HepG2 (cell line): ENCODE results near the gene CENPB. TPM values are rescaled to one million over a fixed set of nuclear protein-coding genes. Genes with fewer than 3 reads are reported as not detected.

Experiments
- ARNTL ChIP-seq: sonication (generic); formaldehyde crosslinking; IDR thresholded peaks from 2 replicates; pipeline ENCODE4 v1.4.0; 2020; ENCODE audit warnings: mild to moderate bottlenecking, missing genetic modification reagents
- CREB3 ChIP-seq: sonication (generic); formaldehyde crosslinking; IDR thresholded peaks from 2 replicates; pipeline ENCODE4 v1.5.0; 2020; ENCODE audit warnings: missing genetic modification reagents
- DZIP1 ChIP-seq: sonication (generic); formaldehyde crosslinking; IDR thresholded peaks from 2 replicates; pipeline ENCODE4 v1.5.0; 2020; ENCODE audit warnings: mild to moderate bottlenecking, missing genetic modification reagents
- ELF3 ChIP-seq: IDR thresholded peaks from 2 replicates; pipeline ENCODE4 v1.6.1; 2016; ENCODE audit warnings: missing genetic modification reagents, missing compliant biosample characterization
- FOXK1 ChIP-seq: sonication (generic); formaldehyde crosslinking; IDR thresholded peaks from 2 replicates; pipeline ENCODE4 v1.4.0; 2020; ENCODE audit warnings: low read depth, missing genetic modification reagents, borderline replicate concordance
- FOXM1 ChIP-seq: sonication (generic); formaldehyde crosslinking; IDR thresholded peaks from 2 replicates; pipeline ENCODE4 v1.5.0; 2020; ENCODE audit warnings: missing genetic modification reagents
- HDAC1 ChIP-seq: sonication (generic); formaldehyde crosslinking; IDR thresholded peaks from 2 replicates; pipeline ENCODE4 v1.5.1; 2020; ENCODE audit warnings: mild to moderate bottlenecking, missing genetic modification reagents
- KDM3A ChIP-seq: IDR thresholded peaks from 2 replicates; pipeline ENCODE4 v1.6.1; 2018; ENCODE audit warnings: low read depth, missing compliant biosample characterization
- LCORL ChIP-seq, 2 experiments: fragments of 450-650 bp in 1 of 2; sonication (generic) in 1 of 2; formaldehyde crosslinking in 1 of 2; IDR thresholded peaks; 2 replicates each; pipeline versions ENCODE4 v1.5.0 to v1.6.1; 2017 to 2020; ENCODE audit warnings: antibody characterized with exemption in 1 of 2, missing genetic modification reagents in 1 of 2
- MEF2D ChIP-seq: sonication (generic); formaldehyde crosslinking; IDR thresholded peaks from 2 replicates; pipeline ENCODE4 v1.5.1; 2020; ENCODE audit warnings: mild to moderate bottlenecking, missing genetic modification reagents
- MTF2 ChIP-seq: sonication (generic); formaldehyde crosslinking; IDR thresholded peaks from 2 replicates; pipeline ENCODE4 v1.5.0; 2020; ENCODE audit warnings: missing genetic modification reagents, borderline replicate concordance
- PHF5A ChIP-seq: IDR thresholded peaks from one replicate; pipeline ENCODE4 v1.6.1; 2018; ENCODE audit warnings: low read depth, missing genetic modification reagents; ENCODE audit not compliant: unreplicated experiment
- ZC3H13 ChIP-seq: sonication (generic); formaldehyde crosslinking; IDR thresholded peaks from 2 replicates; pipeline ENCODE4 v1.8.1; 2023; ENCODE audit warnings: mild to moderate bottlenecking, missing genetic modification reagents, moderate library complexity
- ZFP36 ChIP-seq: fragments of 150-350 bp; IDR thresholded peaks from 2 replicates; pipeline ENCODE4 v1.6.1; 2018; ENCODE audit warnings: borderline replicate concordance, low read length, low read depth; ENCODE audit not compliant: partially characterized antibody
- ZNF101 ChIP-seq: sonication (generic); formaldehyde crosslinking; IDR thresholded peaks from 2 replicates; pipeline ENCODE4 v1.4.0; 2020; ENCODE audit warnings: mild to moderate bottlenecking, low read depth, missing genetic modification reagents, borderline replicate concordance
- ZNF136 ChIP-seq: sonication (generic); formaldehyde crosslinking; IDR thresholded peaks from 2 replicates; pipeline ENCODE4 v1.8.1; 2022; ENCODE audit warnings: low read depth, mild to moderate bottlenecking, moderate library complexity, missing genetic modification reagents
- polyA plus RNA-seq, 8 experiments: library from polyadenylated mRNA; depleted of rRNA in 3 of 8; stranded (reverse) in 7 of 8; unstranded in 1 of 8; fragments of >200 nt; fragmentation: Illumina TruSeq in 4 of 8; extraction: Trizol in 4 of 8; gene quantifications; 2 replicates each; pipeline versions ENCODE4 v1.2.1 to v1.2.3, GENCODE V29; 2011 to 2016; ENCODE audit warnings: low read depth in 4 of 8, missing spikeins in 1 of 8, mixed read lengths in 1 of 8; ENCODE audit not compliant: insufficient read depth in 1 of 8
- total RNA-seq, 5 experiments: library from RNA; depleted of rRNA; stranded (reverse); fragments of >200 nt; fragmentation: Illumina TruSeq; extraction: Trizol; gene quantifications; 2 replicates each; pipeline ENCODE4 v1.2.3, GENCODE V29; 2016; ENCODE audit warnings: low read depth in 1 of 5
- TF ChIP-seq, protein P1 (sequence below): sonication (generic); formaldehyde crosslinking; IDR thresholded peaks from 2 replicates; pipeline ENCODE4 v1.4.0; 2020; ENCODE audit warnings: mild to moderate bottlenecking, missing genetic modification reagents
- TF ChIP-seq, protein P2 (sequence below): sonication (generic); formaldehyde crosslinking; IDR thresholded peaks from 2 replicates; pipeline ENCODE4 v1.8.1; 2023; ENCODE audit warnings: mild to moderate bottlenecking, moderate library complexity, missing genetic modification reagents
- TF ChIP-seq, protein P3 (sequence below): sonication (generic); formaldehyde crosslinking; IDR thresholded peaks from 2 replicates; pipeline ENCODE4 v1.9.0; 2021; ENCODE audit warnings: missing genetic modification reagents, borderline replicate concordance

CENPB gene
- total and polyA plus RNA-seq, 2 of the 13 experiments (the other 11 are each of a cell fraction or from before 2014, with no cell fraction given), result 10.4 to 54.5 TPM

GRCh38 chr20:3781153-3781910 lies 5.2 kb downstream of the CENPB start, which contains the start of gene SPEF1 (continued):
- TF ChIP-seq, protein P1, sequence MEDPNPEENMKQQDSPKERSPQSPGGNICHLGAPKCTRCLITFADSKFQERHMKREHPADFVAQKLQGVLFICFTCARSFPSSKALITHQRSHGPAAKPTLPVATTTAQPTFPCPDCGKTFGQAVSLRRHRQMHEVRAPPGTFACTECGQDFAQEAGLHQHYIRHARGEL, result no peak; the same call in 1 of the 2 replicates
- TF ChIP-seq ZNF101 (CRISPR knock-in tag), result no peak
- peak; percentile 78; the same call in 1 of the 2 replicates for TF ChIP-seq HDAC1 (CRISPR knock-in tag)
- no peak for TF ChIP-seq ARNTL
- TF ChIP-seq, protein P2, sequence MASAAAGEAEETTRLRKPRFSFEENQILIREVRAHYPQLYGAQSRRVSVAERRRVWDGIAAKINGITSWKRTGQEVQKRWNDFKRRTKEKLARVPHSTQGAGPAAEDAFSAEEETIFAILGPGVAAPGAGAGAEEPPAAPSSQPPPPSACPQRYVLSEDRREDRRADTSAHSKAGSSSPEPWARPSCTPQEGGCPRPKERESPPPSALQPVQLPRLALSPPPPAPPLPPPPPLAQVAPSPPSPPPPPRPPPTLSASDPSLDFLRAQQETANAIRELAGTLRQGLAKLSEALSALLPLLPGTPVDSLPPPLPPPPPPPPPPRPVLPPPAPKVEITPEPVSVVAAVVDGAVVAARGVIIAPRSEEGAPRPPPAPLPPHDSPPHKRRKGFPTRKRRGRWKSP, result no peak; the same call in 1 of the 2 replicates
- no peak for TF ChIP-seq FOXK1 (CRISPR knock-in tag)
- no peak for TF ChIP-seq PHF5A (CRISPR knock-in tag)
- TF ChIP-seq FOXM1 (CRISPR knock-in tag), result no peak
- TF ChIP-seq, protein P3, sequence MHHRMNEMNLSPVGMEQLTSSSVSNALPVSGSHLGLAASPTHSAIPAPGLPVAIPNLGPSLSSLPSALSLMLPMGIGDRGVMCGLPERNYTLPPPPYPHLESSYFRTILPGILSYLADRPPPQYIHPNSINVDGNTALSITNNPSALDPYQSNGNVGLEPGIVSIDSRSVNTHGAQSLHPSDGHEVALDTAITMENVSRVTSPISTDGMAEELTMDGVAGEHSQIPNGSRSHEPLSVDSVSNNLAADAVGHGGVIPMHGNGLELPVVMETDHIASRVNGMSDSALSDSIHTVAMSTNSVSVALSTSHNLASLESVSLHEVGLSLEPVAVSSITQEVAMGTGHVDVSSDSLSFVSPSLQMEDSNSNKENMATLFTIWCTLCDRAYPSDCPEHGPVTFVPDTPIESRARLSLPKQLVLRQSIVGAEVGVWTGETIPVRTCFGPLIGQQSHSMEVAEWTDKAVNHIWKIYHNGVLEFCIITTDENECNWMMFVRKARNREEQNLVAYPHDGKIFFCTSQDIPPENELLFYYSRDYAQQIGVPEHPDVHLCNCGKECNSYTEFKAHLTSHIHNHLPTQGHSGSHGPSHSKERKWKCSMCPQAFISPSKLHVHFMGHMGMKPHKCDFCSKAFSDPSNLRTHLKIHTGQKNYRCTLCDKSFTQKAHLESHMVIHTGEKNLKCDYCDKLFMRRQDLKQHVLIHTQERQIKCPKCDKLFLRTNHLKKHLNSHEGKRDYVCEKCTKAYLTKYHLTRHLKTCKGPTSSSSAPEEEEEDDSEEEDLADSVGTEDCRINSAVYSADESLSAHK, result no peak
- TF ChIP-seq DZIP1 (CRISPR knock-in tag), result 0 out of 2 replicates have a peak, but pooled peaks have one; percentile 52
- TF ChIP-seq MEF2D, result peak; percentile 79; the same call in 1 of the 2 replicates
- TF ChIP-seq KDM3A (CRISPR knock-in tag), result no peak
- no peak for TF ChIP-seq ZFP36
- TF ChIP-seq ZNF136 (CRISPR knock-in tag), result 0 out of 2 replicates have a peak, but pooled peaks have one; percentile 84
- TF ChIP-seq CREB3 (CRISPR knock-in tag), result no peak
- TF ChIP-seq ELF3 (CRISPR knock-in tag), result no peak
- TF ChIP-seq ZC3H13 (CRISPR knock-in tag), result peak; percentile 60; the same call in 1 of the 2 replicates
- no peak for TF ChIP-seq MTF2 (CRISPR knock-in tag)
- TF ChIP-seq LCORL (IDR thresholded peaks at IDR 0.05), result no peak
- peak; percentile 90 for TF ChIP-seq LCORL (CRISPR knock-in tag; IDR thresholded peaks at IDR 0.05)
